A673 (cell line): Measurements from ENCODE around the gene MLN.

Source experiments
- CTCF ChIP-seq: fragments of 300-800, 200-600 bp; sonication (generic); conservative IDR thresholded peaks from 2 replicates; pipeline ENCODE4 v1.5.1; 2017; ENCODE audit warnings: low read depth, mild to moderate bottlenecking, antibody characterized with exemption, low read length, moderate library complexity, mixed read lengths
- EZH2 ChIP-seq: fragments of 200-600 bp; sonication (generic); IDR thresholded peaks from 2 replicates; pipeline ENCODE4 v1.6.1; 2017; ENCODE audit warnings: borderline replicate concordance, low read depth, mild to moderate bottlenecking, mixed read lengths, antibody characterized with exemption, low read length; ENCODE audit not compliant: poor library complexity, severe bottlenecking

GRCh38 chr6:33848484-33848883 is 44.7 kb upstream of the MLN start:
- no peak for TF ChIP-seq EZH2
- TF ChIP-seq CTCF = no peak
